Cardiac fibroblast (primary cell): Measurements from ENCODE around the gene RASSF4.

Experiments used
- DNase-seq, 2 donors: peaks; one replicate each; pipeline versions ENCODE4 v3.0.0 to v3.0.0-alpha.2; 2010; ENCODE audit warnings: low read depth in 2 of 2
- H3K4me3 ChIP-seq, 2 donors: replicated peaks in 1 of 2; 1 replicate in 1 of 2; 2 replicates in 1 of 2; pipeline ENCODE4 v1.5.1; 2011; ENCODE audit warnings: low read depth in 2 of 2, low read length in 2 of 2, mild to moderate bottlenecking in 2 of 2, moderate library complexity in 1 of 2
- TF ChIP-seq, protein P1 (sequence below): IDR thresholded peaks from one replicate; pipeline ENCODE4 v1.5.1; 2011; ENCODE audit warnings: low read depth, mild to moderate bottlenecking, low read length, inconsistent platforms

Gene RASSF4

DNA sequence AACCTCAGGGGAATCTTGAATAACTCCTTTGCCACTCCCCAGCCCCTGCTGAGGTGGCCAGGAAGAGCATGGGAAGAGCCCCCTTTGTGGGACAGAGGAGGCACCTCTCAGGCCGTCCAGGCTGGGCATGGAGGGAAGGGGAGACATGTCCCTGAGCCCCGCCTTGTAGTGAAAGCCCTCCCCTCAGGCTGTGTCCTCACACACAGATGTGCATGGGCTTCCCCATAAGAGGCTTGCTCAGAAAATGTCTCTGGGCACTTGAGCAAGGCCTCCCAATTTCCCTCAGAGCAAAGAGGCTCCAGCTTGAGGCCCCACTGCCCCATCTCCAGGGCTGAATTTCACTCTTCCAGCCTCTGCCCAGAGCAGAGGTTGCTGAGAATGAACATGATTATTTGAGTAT lies 44.7 kb upstream of the RASSF4 start:
- no peak overlapping the region for H3K4me3 ChIP-seq
- TF ChIP-seq, protein P1, sequence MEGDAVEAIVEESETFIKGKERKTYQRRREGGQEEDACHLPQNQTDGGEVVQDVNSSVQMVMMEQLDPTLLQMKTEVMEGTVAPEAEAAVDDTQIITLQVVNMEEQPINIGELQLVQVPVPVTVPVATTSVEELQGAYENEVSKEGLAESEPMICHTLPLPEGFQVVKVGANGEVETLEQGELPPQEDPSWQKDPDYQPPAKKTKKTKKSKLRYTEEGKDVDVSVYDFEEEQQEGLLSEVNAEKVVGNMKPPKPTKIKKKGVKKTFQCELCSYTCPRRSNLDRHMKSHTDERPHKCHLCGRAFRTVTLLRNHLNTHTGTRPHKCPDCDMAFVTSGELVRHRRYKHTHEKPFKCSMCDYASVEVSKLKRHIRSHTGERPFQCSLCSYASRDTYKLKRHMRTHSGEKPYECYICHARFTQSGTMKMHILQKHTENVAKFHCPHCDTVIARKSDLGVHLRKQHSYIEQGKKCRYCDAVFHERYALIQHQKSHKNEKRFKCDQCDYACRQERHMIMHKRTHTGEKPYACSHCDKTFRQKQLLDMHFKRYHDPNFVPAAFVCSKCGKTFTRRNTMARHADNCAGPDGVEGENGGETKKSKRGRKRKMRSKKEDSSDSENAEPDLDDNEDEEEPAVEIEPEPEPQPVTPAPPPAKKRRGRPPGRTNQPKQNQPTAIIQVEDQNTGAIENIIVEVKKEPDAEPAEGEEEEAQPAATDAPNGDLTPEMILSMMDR, result no peak
- DNase-seq, result no peak

GRCh38 chr10:44916429-44916828 lies 43.2 kb upstream of the RASSF4 start:
- TF ChIP-seq, protein P1, result no peak
- H3K4me3 ChIP-seq, result no peak overlapping the region
- DNase-seq, result no peak

GRCh38 chr10:44917848-44918247 lies 41.8 kb upstream of the RASSF4 start:
- H3K4me3 ChIP-seq, result no peak overlapping the region
- TF ChIP-seq, protein P1, result no peak
- no peak for DNase-seq

DNA sequence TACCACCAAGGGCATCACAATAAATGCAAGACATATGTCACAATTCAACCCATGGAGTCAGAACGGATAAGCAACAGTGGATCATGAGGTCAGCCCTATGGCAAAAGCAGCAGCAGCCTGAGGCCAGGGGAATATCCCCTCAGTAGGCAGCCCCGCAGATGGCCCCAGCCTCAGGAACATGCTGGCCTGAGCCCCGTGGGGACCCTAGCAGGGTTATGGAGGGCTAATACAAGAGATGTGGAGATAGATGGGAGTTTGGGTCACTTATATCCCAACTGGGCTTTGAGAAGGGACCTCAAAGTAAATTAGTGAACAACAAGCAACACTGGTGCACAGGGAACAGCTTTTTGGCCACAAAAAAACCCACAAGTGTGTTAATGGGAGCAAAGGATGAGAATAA lies 39.4 kb upstream of the RASSF4 start:
- TF ChIP-seq, protein P1, result no peak
- no peak for DNase-seq
- H3K4me3 ChIP-seq, result no peak overlapping the region

- no peak for DNase-seq
- TF ChIP-seq, protein P1, result no peak
- H3K4me3 ChIP-seq, result no peak overlapping the region
Observed at GRCh38 chr10:44921061-44921460, 38.5 kb upstream of the RASSF4 start.

GRCh38 chr10:44921506-44921905 lies 38.1 kb upstream of the RASSF4 start:
- TF ChIP-seq, protein P1, result no peak

GRCh38 chr10:44922021-44922420 lies 37.6 kb upstream of the RASSF4 start:
- H3K4me3 ChIP-seq, result no peak overlapping the region
- TF ChIP-seq, protein P1, result no peak
- DNase-seq, result no peak

More at GRCh38 chr10:44921506-44921905, 38.1 kb upstream of the RASSF4 start:
- DNase-seq, result no peak
- no peak overlapping the region for H3K4me3 ChIP-seq
